Measurements from ENCODE around the gene TTLL10.

The TTLL10 gene

GRCh38 chr1:1206966-1207531 lies 33.4 kb downstream of the TTLL10 start:
- no peak for DNase-seq

GRCh38 chr1:1207571-1207892 lies 33.9 kb downstream of the TTLL10 start:
- no peak for DNase-seq

- peak; percentile 43 to 65 for DNase-seq
These were observed 35.2 kb downstream of the TTLL10 start for GRCh38 chr1:1208713-1209433.

- no peak for DNase-seq
These were observed 37.3 kb downstream of the TTLL10 start for GRCh38 chr1:1210726-1211540.

- DNase-seq, result no peak
These were observed 38.1 kb downstream of the TTLL10 start for GRCh38 chr1:1211541-1212441.

GRCh38 chr1:1212780-1213344 lies 39.2 kb downstream of the TTLL10 start:
- peak; percentile 52 to 60 for DNase-seq

- peak; percentile 42 to 59 for DNase-seq
These were observed 39.9 kb downstream of the TTLL10 start, which contains the start of gene TNFRSF4 for GRCh38 chr1:1213345-1214265. Gene TNFRSF4, minus strand, starts transcription at chr1:1214153. Its CDS starts 26 bp downstream, at chr1:1214127.

- DNase-seq, result peak in 1 of 2 donors; percentile 56
These were observed 41.5 kb downstream of the TTLL10 start for GRCh38 chr1:1215080-1215676.

- no peak for DNase-seq
These were observed 42.4 kb downstream of the TTLL10 start for GRCh38 chr1:1215881-1216605.

- peak; percentile 42 to 83 for DNase-seq
These were observed 43.3 kb downstream of the TTLL10 start for GRCh38 chr1:1216770-1217620.

GRCh38 chr1:1217621-1218523 lies 44.2 kb downstream of the TTLL10 start:
- peak in 1 of 2 donors; percentile 66 for DNase-seq

- DNase-seq, result no peak
These were observed 45.0 kb downstream of the TTLL10 start for GRCh38 chr1:1218524-1219200.

- peak; percentile 39 to 78 for DNase-seq
These were observed 45.7 kb downstream of the TTLL10 start for GRCh38 chr1:1219341-1219740.

- DNase-seq, result no peak
These were observed 46.5 kb downstream of the TTLL10 start for GRCh38 chr1:1220197-1220596.

- DNase-seq, result no peak
These were observed 48.4 kb downstream of the TTLL10 start for GRCh38 chr1:1221887-1222574.

GRCh38 chr1:1222575-1223225 lies 49.0 kb downstream of the TTLL10 start:
- no peak for DNase-seq

Measured in CD4-positive, alpha-beta T cell treated with Interleukin-4 for 1 hour (primary cell).